IMR-90 (cell line): ENCODE data around the gene ADARB2. TPM values are rescaled to one million over a fixed set of nuclear protein-coding genes. Genes with fewer than 3 reads are reported as not detected.

Experiments
- ATAC-seq: fragments of 200-7000 bp; cut with Tn5 transposase; 2 replicates; pipeline ENCODE4 v1.9.1; 2020; ENCODE audit warnings: low read depth, mild to moderate bottlenecking, moderate library complexity
- BruUV-seq: library from RNA; stranded (reverse); fragments of 400-500 nt; replicated peaks from 2 replicates; lab custom pipeline; 2021; lab: Mats Ljungman, UMichigan
- CTCF ChIA-PET: fragments of 300-600 bp; formaldehyde crosslinking; extraction: SDS; loops from one replicate; lab custom pipeline; 2021; ENCODE audit warnings: antibody characterized with exemption; lab: Yijun Ruan, JAX
- POLR2A ChIA-PET: fragments of 300-600 bp; sonication (Branson Sonifier 250); formaldehyde crosslinking; loops from one replicate; lab custom pipeline; 2022; ENCODE audit warnings: antibody characterized with exemption; ENCODE audit not compliant: unreplicated experiment; lab: Charles Lee
- DNase-seq: peaks from one replicate; pipeline ENCODE4 v3.0.0; 2013
- H2AFZ ChIP-seq: replicated peaks from 2 replicates; pipeline ENCODE3; 2013; ENCODE audit warnings: low read length, mild to moderate bottlenecking; ENCODE audit not compliant: poor library complexity
- H2AK5ac ChIP-seq: 2 replicates; pipeline ENCODE4 v1.6.1; 2013; ENCODE audit warnings: low read depth, low read length, inconsistent platforms
- H2AK9ac ChIP-seq: replicated peaks from 2 replicates; pipeline ENCODE3; 2013; ENCODE audit warnings: mild to moderate bottlenecking, low read depth, low read length, moderate library complexity; ENCODE audit not compliant: poor library complexity
- H2BK120ac ChIP-seq: 2 replicates; pipeline ENCODE4 v1.6.1; 2013; ENCODE audit warnings: low read depth, low read length, inconsistent platforms
- H2BK15ac ChIP-seq: 3 replicates; pipeline ENCODE4 v1.6.1; 2013; ENCODE audit warnings: low read depth, low read length, inconsistent platforms
- H2BK20ac ChIP-seq: 2 replicates; pipeline ENCODE4 v1.6.1; 2013; ENCODE audit warnings: low read depth, mild to moderate bottlenecking, inconsistent platforms, low read length, moderate library complexity
- H2BK5ac ChIP-seq: 2 replicates; pipeline ENCODE4 v1.6.1; 2013; ENCODE audit warnings: mild to moderate bottlenecking, low read depth, low read length, inconsistent platforms; ENCODE audit not compliant: poor library complexity, severe bottlenecking
- H3K14ac ChIP-seq: replicated peaks from 2 replicates; pipeline ENCODE4 v1.6.1; 2013; ENCODE audit warnings: low read depth, low read length, inconsistent platforms
- H3K18ac ChIP-seq: 2 replicates; pipeline ENCODE4 v1.6.1; 2013; ENCODE audit warnings: low read depth, low read length, control low read depth
- H3K23ac ChIP-seq: 2 replicates; pipeline ENCODE4 v1.6.1; 2013; ENCODE audit warnings: low read depth, low read length, inconsistent platforms
- H3K27ac ChIP-seq: 2 replicates; pipeline ENCODE4 v1.5.1; 2013; ENCODE audit warnings: mild to moderate bottlenecking, control low read depth, low read length; ENCODE audit not compliant: insufficient read depth
- H3K27me3 ChIP-seq: 2 replicates; pipeline ENCODE4 v1.6.1; 2013; ENCODE audit warnings: low read length; ENCODE audit not compliant: control insufficient read depth, insufficient read depth
- H3K36me3 ChIP-seq: 2 replicates; pipeline ENCODE4 v1.6.1; 2013; ENCODE audit warnings: low read length, mixed read lengths; ENCODE audit not compliant: control insufficient read depth, insufficient read depth
- H3K4ac ChIP-seq: 2 replicates; pipeline ENCODE4 v1.6.1; 2013; ENCODE audit warnings: low read depth, low read length, inconsistent platforms
- H3K4me1 ChIP-seq: 2 replicates; pipeline ENCODE4 v1.6.1; 2013; ENCODE audit warnings: low read length, mixed read lengths; ENCODE audit not compliant: control insufficient read depth, insufficient read depth
- H3K4me2 ChIP-seq: 2 replicates; pipeline ENCODE4 v1.6.1; 2013; ENCODE audit warnings: low read depth, mild to moderate bottlenecking, control low read depth, low read length, moderate library complexity
- H3K4me3 ChIP-seq: 2 replicates; pipeline ENCODE4 v1.5.1; 2013; ENCODE audit warnings: low read depth, mild to moderate bottlenecking, control low read depth, low read length, moderate library complexity; ENCODE audit not compliant: insufficient read depth
- H3K56ac ChIP-seq: 2 replicates; pipeline ENCODE4 v1.6.1; 2013; ENCODE audit warnings: low read length, inconsistent platforms; ENCODE audit not compliant: insufficient read depth; ENCODE audit errors: extremely low read depth
- H3K79me1 ChIP-seq, 2 experiments: 2 replicates each; pipeline ENCODE4 v1.6.1; 2013; ENCODE audit warnings: low read length in 2 of 2, inconsistent platforms in 1 of 2, low read depth in 1 of 2
- H3K9ac ChIP-seq: 2 replicates; pipeline ENCODE4 v1.6.1; 2013; ENCODE audit warnings: low read depth, low read length, control low read depth
- H3K9me1 ChIP-seq: 2 replicates; pipeline ENCODE4 v1.6.1; 2013; ENCODE audit warnings: low read length, inconsistent platforms; ENCODE audit not compliant: insufficient read depth
- H3K9me3 ChIP-seq: 2 replicates; pipeline ENCODE4 v1.6.1; 2013; ENCODE audit warnings: low read length; ENCODE audit not compliant: control insufficient read depth, insufficient read depth
- H4K20me1 ChIP-seq: 2 replicates; pipeline ENCODE4 v1.6.1; 2013; ENCODE audit warnings: low read length, inconsistent platforms; ENCODE audit not compliant: insufficient read depth
- H4K5ac ChIP-seq: 2 replicates; pipeline ENCODE4 v1.6.1; 2013; ENCODE audit warnings: mild to moderate bottlenecking, low read depth, low read length, control low read depth
- H4K8ac ChIP-seq, 2 experiments: 2 replicates each; pipeline ENCODE4 v1.6.1; 2013; ENCODE audit warnings: low read depth in 2 of 2, low read length in 2 of 2, control low read depth in 1 of 2, inconsistent platforms in 1 of 2
- H4K91ac ChIP-seq: 2 replicates; pipeline ENCODE4 v1.6.1; 2013; ENCODE audit warnings: low read depth, low read length, inconsistent platforms; ENCODE audit not compliant: insufficient read depth
- NFE2L2 ChIP-seq: fragments of 150-350 bp; IDR thresholded peaks from 2 replicates; pipeline ENCODE4 v1.6.1; 2016; ENCODE audit warnings: low read depth, mild to moderate bottlenecking, low read length
- SMC3 ChIP-seq: fragments of 150-350 bp; IDR thresholded peaks from 2 replicates; pipeline ENCODE4 v1.6.1; 2016; ENCODE audit warnings: low read depth, mild to moderate bottlenecking, antibody characterized with exemption, low read length, moderate library complexity
- USF2 ChIP-seq: fragments of 150-350 bp; IDR thresholded peaks from 2 replicates; pipeline ENCODE4 v1.6.1; 2017; ENCODE audit warnings: mild to moderate bottlenecking, antibody characterized with exemption, low read length, low read depth
- WGBS, 2 experiments: methylation state at CpG; one replicate each; pipeline versions ENCODE4 v1.1.5 to v1.1.7; 2013; ENCODE audit warnings: missing lambda C conversion rate in 2 of 2; ENCODE audit not compliant: insufficient read length in 1 of 2; ENCODE audit errors: extremely low coverage in 2 of 2; 5-methylcytosine and 5-hydroxymethylcytosine counted together
- dilution Hi-C: fragments of 300-500 bp; cut with HindIII; formaldehyde crosslinking; loops from one replicate; pipeline ENCODE4 v1.14.3; 2018; ENCODE audit warnings: low sequenced_read_pairs; ENCODE audit not compliant: unreplicated experiment
- in situ Hi-C: fragments of 300-500 bp; cut with MboI; formaldehyde crosslinking; loops from 3 replicates; pipeline ENCODE4 v1.14.3; 2019; ENCODE audit warnings: low sequenced_read_pairs, inconsistent platforms, mixed read lengths
- intact Hi-C: fragments of 100-400 bp; cut with micrococcal nuclease; formaldehyde crosslinking; loops from 2 replicates; pipeline ENCODE4 v1.10.0; 2022
- polyA plus RNA-seq, 3 experiments: library from polyadenylated mRNA; depleted of rRNA; stranded (reverse); fragments of >200 nt; gene quantifications; 2 replicates each; pipeline ENCODE4 v1.2.3, GENCODE V29; 2012; ENCODE audit warnings: low replicate concordance in 1 of 3
- total RNA-seq: library from RNA; depleted of rRNA; stranded (reverse); fragments of >200 nt; gene quantifications from 2 replicates; pipeline ENCODE4 v1.2.3, GENCODE V29; 2012

The ADARB2 gene
- total and polyA plus RNA-seq, 2 of the 4 experiments (the other 2 are of a cell fraction) = not detected

GRCh38 chr10:1504940-1505339 lies 232.4 kb downstream of the ADARB2 start:
- CTCF ChIA-PET = no interaction called here

More at GRCh38 chr10:1504940-1505339, 232.4 kb downstream of the ADARB2 start:
- no peak overlapping the region for H3K4me3 ChIP-seq
- BruUV-seq = no TSS peak
- H2AK9ac ChIP-seq = no peak overlapping the region
- no peak for TF ChIP-seq NFE2L2
- no peak for TF ChIP-seq SMC3
- no peak for TF ChIP-seq USF2
- POLR2A ChIA-PET = no interaction called here
- dilution Hi-C loops (no loop called here), in situ Hi-C loops (no loop called here), intact Hi-C loops (no loop called here)
- H3K18ac ChIP-seq = no peak overlapping the region
- ATAC-seq (no peak), DNase-seq (no peak)
- H4K8ac ChIP-seq = no peak overlapping the region
- H3K27ac ChIP-seq = no peak overlapping the region
- H2AFZ ChIP-seq = no peak overlapping the region
- no peak overlapping the region for H4K5ac ChIP-seq
- no peak overlapping the region for H4K91ac ChIP-seq
- H3K9ac ChIP-seq = no peak overlapping the region
- H3K9me3 ChIP-seq = peaks cover 49% of the 10 kb centered on the region
- no peaks in the 10 kb centered on the region for H3K27me3 ChIP-seq
- no peaks in the 10 kb centered on the region for H3K79me1 ChIP-seq
- H3K4me2 ChIP-seq = no peak overlapping the region
- H3K9me1 ChIP-seq = no peaks in the 10 kb centered on the region
- H2BK15ac ChIP-seq = no peak overlapping the region
- no peak overlapping the region for H3K23ac ChIP-seq
- H3K56ac ChIP-seq = no peak overlapping the region
- no peaks in the 10 kb centered on the region for H4K20me1 ChIP-seq
- 80% methylated on average over 2 of the region's 8 CpGs; no CpG with 5 or more reads in 1 of the 2 experiments for WGBS, 2 experiments
- H3K36me3 ChIP-seq = no peaks in the 10 kb centered on the region
- no peak overlapping the region for H2BK5ac ChIP-seq
- H3K4ac ChIP-seq = no peak overlapping the region
- H3K14ac ChIP-seq = no peak overlapping the region
- no peak overlapping the region for H2AK5ac ChIP-seq
- no peak overlapping the region for H2BK120ac ChIP-seq
- H3K4me1 ChIP-seq = no peaks in the 10 kb centered on the region
- no peak overlapping the region for H2BK20ac ChIP-seq
